ENCODE measurements around the gene CXCR6.

Gene CXCR6

GRCh38 chr3:45943207-45943846 is at the start of gene CXCR6:
Gene CXCR6, plus strand, starts transcription at chr3:45943464. Its CDS starts 3,018 bp downstream, at chr3:45946482.
- H3K27me3 Mint-ChIP-seq, result no peaks in the 10 kb centered on the region
- peak within 1 kb of the TSS in 1 of 2 donors; percentile 57 for H3K27ac Mint-ChIP-seq
- no peaks in the 10 kb centered on the region for H3K9me3 Mint-ChIP-seq
- peaks cover 88% of the 10 kb centered on the region for H3K4me1 Mint-ChIP-seq
- DNase-seq, result peak; percentile 45 to 61
- peak; percentile 91 for ATAC-seq
- H3K4me3 Mint-ChIP-seq, result peak within 1 kb of the TSS; percentile 22 to 53

GRCh38 chr3:45894015-45894414 is 49.2 kb upstream of the CXCR6 start:
- no peak for DNase-seq
- ATAC-seq, result no peak
- Mint-ChIP-seq H3K4me1 (peaks cover 29% of the 10 kb centered on the region), H3K4me3 (no peak overlapping the region), H3K27me3 (peaks cover 64% of the 10 kb centered on the region), H3K9me3 (no peaks in the 10 kb centered on the region), H3K27ac (no peak overlapping the region)

- Mint-ChIP-seq H3K27ac (no peak overlapping the region), H3K9me3 (no peaks in the 10 kb centered on the region), H3K27me3 (peaks cover 58% of the 10 kb centered on the region), H3K4me1 (peaks cover 24% of the 10 kb centered on the region), H3K4me3 (no peak overlapping the region)
- DNase-seq (no peak), ATAC-seq (no peak)
Measured at GRCh38 chr3:45895686-45896468, 47.4 kb upstream of the CXCR6 start.

GRCh38 chr3:45896956-45897355 is 46.3 kb upstream of the CXCR6 start:
- no peak overlapping the region for H3K4me3 Mint-ChIP-seq
- H3K27ac Mint-ChIP-seq, result no peak overlapping the region
- peaks cover 47% of the 10 kb centered on the region for H3K27me3 Mint-ChIP-seq
- no peaks in the 10 kb centered on the region for H3K9me3 Mint-ChIP-seq
- no peak for ATAC-seq
- no peak for DNase-seq
- H3K4me1 Mint-ChIP-seq, result peaks cover 16% of the 10 kb centered on the region

GRCh38 chr3:45904931-45905330 is 38.3 kb upstream of the CXCR6 start:
- H3K4me3 Mint-ChIP-seq, result no peak overlapping the region
- DNase-seq, result no peak
- no peaks in the 10 kb centered on the region for H3K9me3 Mint-ChIP-seq
- H3K4me1 Mint-ChIP-seq, result peaks cover 22% of the 10 kb centered on the region
- ATAC-seq, result peak; percentile 85
- peaks cover 38% of the 10 kb centered on the region for H3K27me3 Mint-ChIP-seq
- no peak overlapping the region for H3K27ac Mint-ChIP-seq

GRCh38 chr3:45905755-45906154 is 37.5 kb upstream of the CXCR6 start:
- H3K4me3 Mint-ChIP-seq, result no peak overlapping the region
- no peak for ATAC-seq

GRCh38 chr3:45906681-45907407 is 36.4 kb upstream of the CXCR6 start:
- peak overlapping the region in 1 of 2 donors; percentile 38 for H3K27ac Mint-ChIP-seq
- peaks cover 22% of the 10 kb centered on the region for H3K4me1 Mint-ChIP-seq
- H3K4me3 Mint-ChIP-seq, result no peak overlapping the region
- ATAC-seq (no peak), DNase-seq (no peak)
- H3K9me3 Mint-ChIP-seq, result no peaks in the 10 kb centered on the region
- H3K27me3 Mint-ChIP-seq, result peaks cover 53% of the 10 kb centered on the region

More at GRCh38 chr3:45905755-45906154, 37.5 kb upstream of the CXCR6 start:
- Mint-ChIP-seq H3K4me1 (peaks cover 22% of the 10 kb centered on the region), H3K27me3 (peaks cover 46% of the 10 kb centered on the region), H3K27ac (no peak overlapping the region), H3K9me3 (no peaks in the 10 kb centered on the region)
- no peak for DNase-seq

- no peak overlapping the region for H3K27ac Mint-ChIP-seq
- H3K4me3 Mint-ChIP-seq, result no peak overlapping the region
- DNase-seq, result no peak
- no peaks in the 10 kb centered on the region for H3K9me3 Mint-ChIP-seq
- H3K4me1 Mint-ChIP-seq, result peaks cover 22% of the 10 kb centered on the region
- peak; percentile 60 for ATAC-seq
- H3K27me3 Mint-ChIP-seq, result peaks cover 61% of the 10 kb centered on the region
Measured at GRCh38 chr3:45907769-45908705, 35.2 kb upstream of the CXCR6 start.

- no peak overlapping the region for H3K27ac Mint-ChIP-seq
- no peaks in the 10 kb centered on the region for H3K9me3 Mint-ChIP-seq
- DNase-seq (no peak), ATAC-seq (no peak)
- peaks cover 61% of the 10 kb centered on the region for H3K27me3 Mint-ChIP-seq
- no peak overlapping the region for H3K4me3 Mint-ChIP-seq
- H3K4me1 Mint-ChIP-seq, result peaks cover 22% of the 10 kb centered on the region
Measured at GRCh38 chr3:45908761-45909160, 34.5 kb upstream of the CXCR6 start.

- H3K27me3 Mint-ChIP-seq, result peaks cover 62% of the 10 kb centered on the region
- no peaks in the 10 kb centered on the region for H3K9me3 Mint-ChIP-seq
- no peak for ATAC-seq
- H3K27ac Mint-ChIP-seq, result no peak overlapping the region
- H3K4me3 Mint-ChIP-seq, result no peak overlapping the region
- peaks cover 23% of the 10 kb centered on the region for H3K4me1 Mint-ChIP-seq
- DNase-seq, result no peak
Measured at GRCh38 chr3:45909542-45909941, 33.7 kb upstream of the CXCR6 start.

- no peaks in the 10 kb centered on the region for H3K9me3 Mint-ChIP-seq
- ATAC-seq (no peak), DNase-seq (no peak)
- peaks cover 61% of the 10 kb centered on the region for H3K27me3 Mint-ChIP-seq
- no peak overlapping the region for H3K4me3 Mint-ChIP-seq
- H3K27ac Mint-ChIP-seq, result no peak overlapping the region
- peaks cover 28% of the 10 kb centered on the region for H3K4me1 Mint-ChIP-seq
Measured at GRCh38 chr3:45910892-45911291, 32.4 kb upstream of the CXCR6 start.

- no peaks in the 10 kb centered on the region for H3K9me3 Mint-ChIP-seq
- H3K4me1 Mint-ChIP-seq, result peaks cover 36% of the 10 kb centered on the region
- peaks cover 58% of the 10 kb centered on the region for H3K27me3 Mint-ChIP-seq
- no peak overlapping the region for H3K4me3 Mint-ChIP-seq
- no peak overlapping the region for H3K27ac Mint-ChIP-seq
- no peak for ATAC-seq
- no peak for DNase-seq
Measured at GRCh38 chr3:45911511-45912226, 31.6 kb upstream of the CXCR6 start.

GRCh38 chr3:45912435-45912834 is 30.8 kb upstream of the CXCR6 start:
- ATAC-seq (no peak), DNase-seq (no peak)
- peaks cover 50% of the 10 kb centered on the region for H3K27me3 Mint-ChIP-seq
- peaks cover 43% of the 10 kb centered on the region for H3K4me1 Mint-ChIP-seq
- no peak overlapping the region for H3K4me3 Mint-ChIP-seq
- no peaks in the 10 kb centered on the region for H3K9me3 Mint-ChIP-seq
- H3K27ac Mint-ChIP-seq, result no peak overlapping the region

- DNase-seq (no peak), ATAC-seq (no peak)
- H3K27me3 Mint-ChIP-seq, result peaks cover 38% of the 10 kb centered on the region
- no peak overlapping the region for H3K4me3 Mint-ChIP-seq
- H3K9me3 Mint-ChIP-seq, result no peaks in the 10 kb centered on the region
- peaks cover 39% of the 10 kb centered on the region for H3K4me1 Mint-ChIP-seq
- peak overlapping the region in 1 of 2 donors; percentile 29 for H3K27ac Mint-ChIP-seq
Measured at GRCh38 chr3:45914362-45915058, 28.8 kb upstream of the CXCR6 start.

Data from stimulated activated naive CD8-positive, alpha-beta T cell treated with anti-CD3 and anti-CD28 coated beads, Interleukin-15, amount 100 ng/mL, for 72 hours (primary cell).